ENCODE measurements around the gene AQP2. TPM values are rescaled to one million over a fixed set of nuclear protein-coding genes. Genes with fewer than 3 reads are reported as not detected.

The AQP2 gene
- total and polyA plus RNA-seq, 2 of the 13 experiments (the other 11 are each of a cell fraction or from before 2014, with no cell fraction given), result not detected

DNA sequence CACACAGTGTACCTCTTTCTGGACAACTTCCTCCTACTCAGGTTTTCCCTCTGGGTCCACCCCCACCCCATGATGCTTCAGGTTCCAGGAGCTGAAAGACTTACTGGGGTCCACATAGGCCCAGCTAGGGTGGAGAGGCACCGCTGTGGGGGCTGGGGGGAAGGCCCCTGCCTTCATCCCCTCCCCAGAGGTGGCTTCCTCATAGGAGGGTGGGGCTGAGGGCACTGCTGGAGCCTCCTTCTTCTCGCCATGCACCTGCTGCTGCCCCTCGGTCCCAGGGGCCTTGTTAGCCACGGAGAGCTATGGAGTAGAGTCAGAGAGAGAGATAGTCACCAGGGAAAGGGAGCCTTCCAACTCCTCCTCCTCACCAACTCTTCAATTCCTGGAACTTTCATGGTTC, 49.5 kb upstream of the AQP2 start:
- Histone ChIP-seq H3K79me2 (ENCODE audit: insufficient read depth, low read length) (no peaks in the 10 kb centered on the region), H3K9me3 (ENCODE audit: low read length) (no peaks in the 10 kb centered on the region), H3K4me2 (ENCODE audit: low read depth, low read length) (no peak overlapping the region), H3K4me3 (replicated peaks in 1 of 3; ENCODE audit: insufficient read depth in 1 of 3, low read depth in 2 of 3, low read length in 3 of 3) (no peak overlapping the region), H3K27ac (ENCODE audit: extremely low read length, insufficient read depth, low read length) (no peak overlapping the region), H2AFZ (ENCODE audit: low read length) (no peak overlapping the region), H3K4me1 (ENCODE audit: insufficient read depth, low read length) (no peaks in the 10 kb centered on the region), H4K20me1 (ENCODE audit: insufficient read depth, low read length) (0 out of 2 replicates have a peak, but pooled peaks cover 2% of the 10 kb centered on the region), H3K36me3 (replicated peaks in 1 of 2; ENCODE audit: control insufficient read depth in 1 of 2, insufficient read depth in 2 of 2, low read length in 2 of 2) (no peaks in the 10 kb centered on the region), H3K27me3 (ENCODE audit: control insufficient read depth in 1 of 2, insufficient read depth in 2 of 2, low read length in 2 of 2) (peaks cover 8 to 31% of the 10 kb centered on the region in 2 experiments; a peak in 4 of 5 replicates), H3K9ac (ENCODE audit: insufficient read depth, low read depth, low read length) (no peak overlapping the region)
- TF ChIP-seq MTF1 (CRISPR knock-in tag; IDR thresholded peaks at IDR 0.05), result no peak
- TF ChIP-seq SAP130 (CRISPR knock-in tag; IDR thresholded peaks at IDR 0.05; ENCODE audit: low read depth), result no peak
- no peak for TF ChIP-seq ZNF124 (CRISPR knock-in tag; IDR thresholded peaks at IDR 0.05)
- no peak for TF ChIP-seq GABPB1 (CRISPR knock-in tag; IDR thresholded peaks at IDR 0.05)
- TF ChIP-seq AKAP8 (CRISPR knock-in tag; IDR thresholded peaks at IDR 0.05), result no peak
- no peak for TF ChIP-seq CENPT (CRISPR knock-in tag; IDR thresholded peaks at IDR 0.05; ENCODE audit: low read depth)
- no peak for TF ChIP-seq CREBL2 (CRISPR knock-in tag; IDR thresholded peaks at IDR 0.05; ENCODE audit: borderline replicate concordance)
- TF ChIP-seq ZNF619 (CRISPR knock-in tag; IDR thresholded peaks at IDR 0.05), result no peak
- TF ChIP-seq HOXA5 (CRISPR knock-in tag; IDR thresholded peaks at IDR 0.05), result no peak
- no peak for TF ChIP-seq FOXA3 (CRISPR knock-in tag; IDR thresholded peaks at IDR 0.05)
- TF ChIP-seq ZSCAN31 (CRISPR knock-in tag; IDR thresholded peaks at IDR 0.05; ENCODE audit: low read depth), result no peak
- TF ChIP-seq MYC (CRISPR knock-in tag; IDR thresholded peaks at IDR 0.05; ENCODE audit: borderline replicate concordance), result no peak
- TF ChIP-seq, protein P1, sequence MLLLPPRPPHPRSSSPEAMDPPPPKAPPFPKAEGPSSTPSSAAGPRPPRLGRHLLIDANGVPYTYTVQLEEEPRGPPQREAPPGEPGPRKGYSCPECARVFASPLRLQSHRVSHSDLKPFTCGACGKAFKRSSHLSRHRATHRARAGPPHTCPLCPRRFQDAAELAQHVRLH (CRISPR knock-in tag; IDR thresholded peaks at IDR 0.05; ENCODE audit: borderline replicate concordance, low read depth), result no peak
- no peak for TF ChIP-seq ZFP37 (CRISPR knock-in tag; IDR thresholded peaks at IDR 0.05; ENCODE audit: borderline replicate concordance)
- TF ChIP-seq ZNF484 (CRISPR knock-in tag; IDR thresholded peaks at IDR 0.05; ENCODE audit: borderline replicate concordance, low read depth), result no peak
- TF ChIP-seq TBX3 (IDR thresholded peaks at IDR 0.05; ENCODE audit: borderline replicate concordance), result no peak
- no peak for TF ChIP-seq ZNF782 (CRISPR knock-in tag; IDR thresholded peaks at IDR 0.05; ENCODE audit: borderline replicate concordance)
- no peak for TF ChIP-seq ATF1 (CRISPR knock-in tag; IDR thresholded peaks at IDR 0.05)
- no peak for TF ChIP-seq RNF2 (conservative IDR thresholded peaks at IDR 0.05; ENCODE audit: low read depth)
- no peak for TF ChIP-seq ZNF235 (CRISPR knock-in tag; IDR thresholded peaks at IDR 0.05; ENCODE audit: borderline replicate concordance)
- WGBS (ENCODE audit: low lambda C conversion rate), result 4% methylated on average over 3 of the region's 4 CpGs
- in situ Hi-C loops (cut with HindIII; ENCODE audit: extremely low pct_ligation_motif_present, low pct_unique_long_range_greater_than_20kb) (no loop called here), intact Hi-C loops (cut with micrococcal nuclease; ENCODE audit: unreplicated experiment) (no loop called here)
- ChIA-PET POLR2A (no interaction called here), CTCF (ENCODE audit: low intra/inter-chr PET ratio, low total read pairs) (no interaction called here)
- DNase-seq (ENCODE audit: low spot score) (no peak), FAIRE-seq (no peak), ATAC-seq (no peak)
- no TSS peak for BruUV-seq (replicated peaks)

Measured in HepG2 (cell line).